Hepatocyte (in vitro differentiated cells): ENCODE measurements around the gene PXDC1. TPM values are rescaled to one million over a fixed set of nuclear protein-coding genes. Genes with fewer than 3 reads are reported as not detected.

Experiments used
- DNase-seq: peaks from one replicate; pipeline ENCODE4 v3.0.0-alpha.2; 2016; ENCODE audit warnings: low spot score
- H2AFZ ChIP-seq: fragments of 200-600 bp; sonication (generic); 2 replicates; pipeline ENCODE4 v1.6.0; 2016; ENCODE audit warnings: antibody characterized with exemption, mild to moderate bottlenecking
- H3K27ac ChIP-seq: fragments of 200-600 bp; sonication (generic); 2 replicates; pipeline ENCODE4 v1.5.1; 2016; ENCODE audit warnings: mild to moderate bottlenecking
- H3K27me3 ChIP-seq: fragments of 200-600 bp; sonication (generic); 2 replicates; pipeline ENCODE4 v1.6.1; 2016
- H3K36me3 ChIP-seq: fragments of 200-600 bp; sonication (generic); replicated peaks from 2 replicates; pipeline ENCODE4 v1.5.1; 2016; ENCODE audit warnings: low read depth; ENCODE audit not compliant: insufficient read depth
- H3K4me1 ChIP-seq: fragments of 200-600 bp; sonication (generic); 2 replicates; pipeline ENCODE4 v1.5.1; 2016; ENCODE audit warnings: mild to moderate bottlenecking, moderate library complexity; ENCODE audit not compliant: insufficient read depth
- H3K4me2 ChIP-seq: fragments of 200-600 bp; sonication (generic); 2 replicates; pipeline ENCODE4 v1.6.0; 2016
- H3K4me3 ChIP-seq: fragments of 200-600 bp; sonication (generic); 2 replicates; pipeline ENCODE4 v1.5.1; 2016; ENCODE audit warnings: mild to moderate bottlenecking
- H3K79me2 ChIP-seq: fragments of 200-600 bp; sonication (generic); 2 replicates; pipeline ENCODE4 v1.6.0; 2017; ENCODE audit warnings: mild to moderate bottlenecking
- H3K9me2 ChIP-seq: fragments of 200-600 bp; sonication (generic); replicated peaks from 2 replicates; pipeline ENCODE4 v1.6.0; 2017; ENCODE audit warnings: mild to moderate bottlenecking; ENCODE audit not compliant: insufficient read depth
- H3K9me3 ChIP-seq: fragments of 200-600 bp; sonication (generic); 2 replicates; pipeline ENCODE4 v1.5.1; 2016; ENCODE audit warnings: low read depth, mild to moderate bottlenecking
- H4K20me1 ChIP-seq: fragments of 200-600 bp; sonication (generic); 2 replicates; pipeline ENCODE4 v1.6.0; 2016; ENCODE audit warnings: mild to moderate bottlenecking; ENCODE audit not compliant: insufficient read depth, poor library complexity, severe bottlenecking
- CTCF ChIP-seq: fragments of 200-600 bp; sonication (generic); IDR thresholded peaks from 2 replicates; pipeline ENCODE4 v1.5.1; 2016; ENCODE audit warnings: antibody characterized with exemption, mild to moderate bottlenecking; ENCODE audit not compliant: poor library complexity
- EZH2 ChIP-seq: fragments of 200-600 bp; sonication (generic); IDR thresholded peaks from 2 replicates; pipeline ENCODE4 v1.6.1; 2016; ENCODE audit warnings: antibody characterized with exemption, mild to moderate bottlenecking, borderline replicate concordance
- EZH2phosphoT487 ChIP-seq: fragments of 200-600 bp; sonication (generic); IDR thresholded peaks from one replicate; pipeline ENCODE4 v1.6.1; 2018; ENCODE audit warnings: antibody characterized with exemption, mild to moderate bottlenecking, low read depth, moderate library complexity; ENCODE audit not compliant: unreplicated experiment, severe bottlenecking
- WGBS: methylation state at CpG from one replicate; pipeline ENCODE4 v1.1.6; 2016; ENCODE audit warnings: low lambda C conversion rate; ENCODE audit errors: missing lambda C conversion rate; 5-methylcytosine and 5-hydroxymethylcytosine counted together
- polyA plus RNA-seq: library from polyadenylated mRNA; unstranded; fragments of >200 nt; fragmentation: Nextera tagmentation; extraction: Ambion mirVana; gene quantifications from 2 replicates; pipeline ENCODE4 v1.2.1, GENCODE V29; 2016
- total RNA-seq: library from RNA; depleted of rRNA; stranded (reverse); fragments of >200 nt; gene quantifications from 2 replicates; pipeline ENCODE4 v1.2.3, GENCODE V29; 2014

PXDC1 gene
- total and polyA plus RNA-seq, 2 experiments from 2014 or later, result 83.8 to 90.8 TPM

GRCh38 chr6:3777730-3778461 is 26.4 kb upstream of the PXDC1 start:
- no peaks in the 10 kb centered on the region for H3K9me2 ChIP-seq
- 85% methylated on average over 17 of the region's 18 CpGs for WGBS
- H3K27me3 ChIP-seq, result no peaks in the 10 kb centered on the region
- H2AFZ ChIP-seq, result no peak overlapping the region
- H3K36me3 ChIP-seq, result no peaks in the 10 kb centered on the region
- TF ChIP-seq CTCF (no peak), EZH2phosphoT487 (no peak), EZH2 (no peak)
- H4K20me1 ChIP-seq, result no peaks in the 10 kb centered on the region
- DNase-seq, result no peak
- no peaks in the 10 kb centered on the region for H3K9me3 ChIP-seq
- no peak overlapping the region for H3K4me2 ChIP-seq
- H3K27ac ChIP-seq, result no peak overlapping the region
- no peak overlapping the region for H3K4me3 ChIP-seq
- H3K4me1 ChIP-seq, result no peaks in the 10 kb centered on the region
- no peaks in the 10 kb centered on the region for H3K79me2 ChIP-seq

GRCh38 chr6:3776881-3777507 is 25.5 kb upstream of the PXDC1 start:
- no peaks in the 10 kb centered on the region for H3K79me2 ChIP-seq
- DNase-seq, result no peak
- TF ChIP-seq EZH2phosphoT487 (no peak), EZH2 (no peak)
- no peak overlapping the region for H3K4me2 ChIP-seq
- H3K4me1 ChIP-seq, result no peaks in the 10 kb centered on the region
- WGBS, result 95% methylated on average over 6 of the region's 6 CpGs
- no peak overlapping the region for H3K27ac ChIP-seq
- H3K9me3 ChIP-seq, result no peaks in the 10 kb centered on the region
- H3K36me3 ChIP-seq, result no peaks in the 10 kb centered on the region
- no peaks in the 10 kb centered on the region for H3K27me3 ChIP-seq
- H4K20me1 ChIP-seq, result no peaks in the 10 kb centered on the region
- no peak overlapping the region for H3K4me3 ChIP-seq
- no peaks in the 10 kb centered on the region for H3K9me2 ChIP-seq
- no peak overlapping the region for H2AFZ ChIP-seq

GRCh38 chr6:3775847-3776246 is 24.3 kb upstream of the PXDC1 start:
- no peak for DNase-seq
- H3K79me2 ChIP-seq, result no peaks in the 10 kb centered on the region
- no peak overlapping the region for H3K27ac ChIP-seq
- H4K20me1 ChIP-seq, result no peaks in the 10 kb centered on the region
- H3K4me1 ChIP-seq, result no peaks in the 10 kb centered on the region
- H3K9me2 ChIP-seq, result no peaks in the 10 kb centered on the region
- no peaks in the 10 kb centered on the region for H3K36me3 ChIP-seq
- no peak overlapping the region for H3K4me3 ChIP-seq
- no peaks in the 10 kb centered on the region for H3K9me3 ChIP-seq
- H3K4me2 ChIP-seq, result no peak overlapping the region
- TF ChIP-seq EZH2 (no peak), CTCF (no peak), EZH2phosphoT487 (no peak)
- H3K27me3 ChIP-seq, result no peaks in the 10 kb centered on the region
- no peak overlapping the region for H2AFZ ChIP-seq
- 94% methylated on average over 4 of the region's 4 CpGs for WGBS

- no peak for DNase-seq
- 98% methylated on average over 7 of the region's 7 CpGs for WGBS
- Histone ChIP-seq H3K27ac (no peak overlapping the region), H3K27me3 (no peaks in the 10 kb centered on the region), H3K36me3 (no peaks in the 10 kb centered on the region), H3K4me2 (no peak overlapping the region), H3K9me3 (no peaks in the 10 kb centered on the region), H3K79me2 (no peaks in the 10 kb centered on the region), H3K4me3 (no peak overlapping the region), H2AFZ (no peak overlapping the region), H3K4me1 (no peaks in the 10 kb centered on the region), H4K20me1 (no peaks in the 10 kb centered on the region), H3K9me2 (no peaks in the 10 kb centered on the region)
- TF ChIP-seq EZH2phosphoT487, result no peak
- no peak for TF ChIP-seq CTCF
- no peak for TF ChIP-seq EZH2
Observed at GRCh38 chr6:3775386-3775785, 23.9 kb upstream of the PXDC1 start.
